GM12872 (cell line): Measurements from ENCODE around the gene ITPKB.

Experiments
- TF ChIP-seq, protein P1 (sequence below): IDR thresholded peaks from 3 replicates; pipeline ENCODE4 v1.5.1; 2011; ENCODE audit warnings: low read depth, mild to moderate bottlenecking, low read length, moderate library complexity; ENCODE audit not compliant: insufficient read depth

Gene ITPKB

GRCh38 chr1:226733876-226734275 is 5.2 kb downstream of the ITPKB start:
- TF ChIP-seq, protein P1, sequence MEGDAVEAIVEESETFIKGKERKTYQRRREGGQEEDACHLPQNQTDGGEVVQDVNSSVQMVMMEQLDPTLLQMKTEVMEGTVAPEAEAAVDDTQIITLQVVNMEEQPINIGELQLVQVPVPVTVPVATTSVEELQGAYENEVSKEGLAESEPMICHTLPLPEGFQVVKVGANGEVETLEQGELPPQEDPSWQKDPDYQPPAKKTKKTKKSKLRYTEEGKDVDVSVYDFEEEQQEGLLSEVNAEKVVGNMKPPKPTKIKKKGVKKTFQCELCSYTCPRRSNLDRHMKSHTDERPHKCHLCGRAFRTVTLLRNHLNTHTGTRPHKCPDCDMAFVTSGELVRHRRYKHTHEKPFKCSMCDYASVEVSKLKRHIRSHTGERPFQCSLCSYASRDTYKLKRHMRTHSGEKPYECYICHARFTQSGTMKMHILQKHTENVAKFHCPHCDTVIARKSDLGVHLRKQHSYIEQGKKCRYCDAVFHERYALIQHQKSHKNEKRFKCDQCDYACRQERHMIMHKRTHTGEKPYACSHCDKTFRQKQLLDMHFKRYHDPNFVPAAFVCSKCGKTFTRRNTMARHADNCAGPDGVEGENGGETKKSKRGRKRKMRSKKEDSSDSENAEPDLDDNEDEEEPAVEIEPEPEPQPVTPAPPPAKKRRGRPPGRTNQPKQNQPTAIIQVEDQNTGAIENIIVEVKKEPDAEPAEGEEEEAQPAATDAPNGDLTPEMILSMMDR, result no peak

- TF ChIP-seq, protein P1, result no peak
Measured at GRCh38 chr1:226733304-226733703, 5.8 kb downstream of the ITPKB start.

DNA sequence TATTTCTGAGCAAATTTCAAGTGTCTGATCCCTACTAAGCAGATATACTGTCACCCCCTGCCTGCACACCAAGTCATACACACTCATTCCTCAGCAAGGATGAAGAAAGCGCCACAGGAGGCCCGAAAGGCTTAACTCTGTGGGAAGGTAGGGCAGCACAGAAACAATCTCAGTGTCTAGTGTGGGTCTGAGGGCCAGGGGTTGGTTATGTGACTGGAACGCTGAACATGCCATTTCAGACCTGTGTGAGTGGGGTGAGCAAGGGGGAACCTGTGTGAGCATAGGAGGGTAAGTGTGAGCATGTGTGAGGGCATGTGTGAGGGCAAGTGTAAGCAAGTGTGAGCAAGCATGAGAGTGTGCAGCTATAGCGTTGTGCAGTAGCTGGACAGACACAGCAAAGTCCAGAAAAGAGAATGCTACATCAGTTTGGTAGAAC is 6.2 kb downstream of the ITPKB start:
- TF ChIP-seq, protein P1, result no peak

DNA sequence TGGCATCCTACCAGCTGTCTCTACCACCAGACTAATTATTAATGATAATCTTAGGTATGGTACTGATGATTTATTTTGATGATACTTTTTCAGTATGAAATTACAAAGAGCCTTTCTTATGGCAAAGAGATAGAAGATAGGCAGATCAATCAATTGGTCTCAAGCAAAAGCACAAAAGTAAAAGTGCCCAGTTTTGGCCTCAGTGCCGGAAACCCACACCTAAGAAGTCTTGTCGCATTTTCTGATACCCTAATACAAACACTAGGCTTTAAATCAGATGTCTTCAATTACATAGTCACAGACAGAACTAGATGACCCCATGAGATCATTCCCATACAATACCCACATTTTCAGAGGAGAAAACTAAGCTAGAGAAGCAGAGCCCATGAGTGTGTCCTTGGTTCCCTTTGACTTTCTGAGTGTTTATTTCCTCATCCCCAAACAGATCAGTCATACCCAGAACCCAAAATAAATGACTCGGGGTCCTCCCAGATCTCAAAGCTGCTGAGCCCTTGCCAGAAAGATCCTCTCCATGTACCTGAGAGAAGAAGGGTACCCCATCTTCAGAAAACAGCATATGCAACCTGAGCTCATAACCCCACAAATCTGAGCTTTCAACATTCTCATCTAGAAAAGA is 7.7 kb downstream of the ITPKB start:
- TF ChIP-seq, protein P1, result no peak

- TF ChIP-seq, protein P1, result no peak
Measured at GRCh38 chr1:226730836-226731235, 8.2 kb downstream of the ITPKB start.

DNA sequence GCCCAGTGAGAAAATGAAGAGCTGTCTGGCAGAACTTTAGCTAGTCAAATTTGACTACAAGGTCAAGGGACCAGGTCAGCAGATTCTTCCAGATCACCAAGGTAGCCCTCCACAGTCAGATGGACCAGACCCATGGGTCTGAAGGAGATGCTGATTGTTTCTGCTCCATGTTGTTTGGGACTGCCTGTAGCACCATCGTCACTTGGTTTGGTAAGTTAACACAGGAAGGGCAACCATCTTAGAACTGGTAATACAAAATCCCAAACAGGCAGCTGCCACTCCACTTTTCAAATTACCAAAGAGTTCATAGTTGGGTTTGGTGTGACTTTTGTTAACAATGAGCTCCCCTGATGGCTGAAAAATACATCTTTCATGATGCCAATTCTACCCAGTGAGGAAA is 9.0 kb downstream of the ITPKB start:
- TF ChIP-seq, protein P1, result no peak

DNA sequence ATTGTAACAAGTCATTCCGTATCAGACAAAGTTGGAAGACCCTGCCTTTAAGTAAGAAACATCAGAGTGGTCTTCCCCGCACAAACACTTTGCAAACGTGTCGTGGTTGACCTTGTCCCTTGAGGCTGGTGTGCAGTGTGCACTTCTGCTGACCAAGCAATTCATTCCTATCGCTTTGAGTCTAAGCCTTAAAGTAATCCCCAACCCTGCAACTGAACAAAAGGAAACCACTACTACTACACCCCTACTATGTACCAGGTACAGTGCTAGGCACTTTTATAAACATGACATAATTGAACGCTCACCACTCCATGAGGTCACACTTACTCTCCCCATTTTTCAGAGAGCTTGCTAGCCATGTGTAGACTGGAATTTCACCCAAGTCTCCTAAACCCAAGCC is 10.6 kb downstream of the ITPKB start:
- TF ChIP-seq, protein P1, result no peak

GRCh38 chr1:226725897-226726267 is 13.2 kb downstream of the ITPKB start:
- TF ChIP-seq, protein P1, result no peak
